ENCODE results near the gene SLC39A12.

SLC39A12 gene

GRCh38 chr10:18066947-18067346 lies 115.2 kb downstream of the SLC39A12 start:
- Histone ChIP-seq H3K36me3 (ENCODE audit: control insufficient read depth, insufficient read depth, low read length) (no peaks in the 10 kb centered on the region), H3K27me3 (replicated peaks; ENCODE audit: control insufficient read depth, insufficient read depth, low read length) (no peaks in the 10 kb centered on the region), H3K4me3 (replicated peaks; ENCODE audit: low read depth, low read length) (no peak overlapping the region)
- no peak for DNase-seq (ENCODE audit: extremely low read depth, insufficient read length)
- TF ChIP-seq CTCF (IDR thresholded peaks at IDR 0.05; ENCODE audit: insufficient read depth, low read length, poor library complexity, severe bottlenecking), result no peak

- no peak for TF ChIP-seq CTCF (IDR thresholded peaks at IDR 0.05; ENCODE audit: insufficient read depth, low read length, poor library complexity, severe bottlenecking)
- DNase-seq (ENCODE audit: extremely low read depth, insufficient read length), result no peak
- Histone ChIP-seq H3K27me3 (replicated peaks; ENCODE audit: control insufficient read depth, insufficient read depth, low read length) (no peaks in the 10 kb centered on the region), H3K36me3 (ENCODE audit: control insufficient read depth, insufficient read depth, low read length) (no peaks in the 10 kb centered on the region), H3K4me3 (replicated peaks; ENCODE audit: low read depth, low read length) (no peak overlapping the region)
Observed at GRCh38 chr10:18068401-18068800, 116.7 kb downstream of the SLC39A12 start.

GRCh38 chr10:18071591-18071990 lies 119.9 kb downstream of the SLC39A12 start:
- Histone ChIP-seq H3K4me3 (replicated peaks; ENCODE audit: low read depth, low read length) (no peak overlapping the region), H3K36me3 (ENCODE audit: control insufficient read depth, insufficient read depth, low read length) (no peaks in the 10 kb centered on the region), H3K27me3 (replicated peaks; ENCODE audit: control insufficient read depth, insufficient read depth, low read length) (no peaks in the 10 kb centered on the region)
- TF ChIP-seq CTCF (IDR thresholded peaks at IDR 0.05; ENCODE audit: insufficient read depth, low read length, poor library complexity, severe bottlenecking), result no peak
- DNase-seq (ENCODE audit: extremely low read depth, insufficient read length), result no peak

DNA sequence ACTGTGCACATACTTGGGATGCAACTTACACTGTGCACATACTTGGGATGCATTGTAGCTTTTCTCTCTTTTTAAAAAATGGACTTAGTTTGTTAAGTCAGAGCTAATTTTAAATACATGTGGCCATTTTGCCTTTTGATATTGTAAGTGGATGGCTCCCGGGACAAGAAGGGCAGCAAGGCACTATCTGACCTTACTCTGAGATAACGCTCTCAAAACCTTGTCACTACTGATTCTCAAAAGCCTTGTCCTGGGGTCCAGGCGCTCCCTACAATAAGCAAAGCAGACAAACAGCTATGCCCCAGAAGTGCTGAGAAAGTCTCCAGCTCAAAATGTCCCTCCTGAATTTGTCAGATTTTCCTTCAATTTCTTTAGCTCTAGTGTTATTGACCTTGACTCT lies 121.6 kb downstream of the SLC39A12 start:
- H3K27me3 ChIP-seq (replicated peaks; ENCODE audit: control insufficient read depth, insufficient read depth, low read length), result no peaks in the 10 kb centered on the region
- DNase-seq (ENCODE audit: extremely low read depth, insufficient read length), result no peak
- no peaks in the 10 kb centered on the region for H3K36me3 ChIP-seq (ENCODE audit: control insufficient read depth, insufficient read depth, low read length)
- TF ChIP-seq CTCF (IDR thresholded peaks at IDR 0.05; ENCODE audit: insufficient read depth, low read length, poor library complexity, severe bottlenecking), result no peak
- H3K4me3 ChIP-seq (replicated peaks; ENCODE audit: low read depth, low read length), result no peak overlapping the region

- Histone ChIP-seq H3K4me3 (replicated peaks; ENCODE audit: low read depth, low read length) (no peak overlapping the region), H3K27me3 (replicated peaks; ENCODE audit: control insufficient read depth, insufficient read depth, low read length) (no peaks in the 10 kb centered on the region), H3K36me3 (ENCODE audit: control insufficient read depth, insufficient read depth, low read length) (no peaks in the 10 kb centered on the region)
- DNase-seq (ENCODE audit: extremely low read depth, insufficient read length), result no peak
- TF ChIP-seq CTCF (IDR thresholded peaks at IDR 0.05; ENCODE audit: insufficient read depth, low read length, poor library complexity, severe bottlenecking), result no peak
Observed at GRCh38 chr10:18075881-18076280, 124.2 kb downstream of the SLC39A12 start.

GRCh38 chr10:18079665-18080295 lies 128.1 kb downstream of the SLC39A12 start:
- no peak for TF ChIP-seq CTCF (IDR thresholded peaks at IDR 0.05; ENCODE audit: insufficient read depth, low read length, poor library complexity, severe bottlenecking)
- H3K27me3 ChIP-seq (replicated peaks; ENCODE audit: control insufficient read depth, insufficient read depth, low read length), result no peaks in the 10 kb centered on the region
- no peaks in the 10 kb centered on the region for H3K36me3 ChIP-seq (ENCODE audit: control insufficient read depth, insufficient read depth, low read length)
- H3K4me3 ChIP-seq (replicated peaks; ENCODE audit: low read depth, low read length), result no peak overlapping the region
- no peak for DNase-seq (ENCODE audit: extremely low read depth, insufficient read length)
